Activated CD4-positive, alpha-beta T cell treated with anti-CD3 and anti-CD28 coated beads, Interleukin-2, Interleukin-4, amounts not matched to agents 100 ng/mL and 50 ng/mL, durations not matched to agents 16 hours and 8 hours (primary cell): Measurements from ENCODE around the gene VRK2.
"Not testable (repeated sequence)": the region's sequence is repeated elsewhere in the genome, so short reads cannot be mapped to it uniquely, and the experiment has no call there.

Source experiments
- DNase-seq: peaks from one replicate; pipeline ENCODE4 v3.0.0-alpha.2; 2020; ENCODE audit warnings: low spot score

Gene VRK2

DNA sequence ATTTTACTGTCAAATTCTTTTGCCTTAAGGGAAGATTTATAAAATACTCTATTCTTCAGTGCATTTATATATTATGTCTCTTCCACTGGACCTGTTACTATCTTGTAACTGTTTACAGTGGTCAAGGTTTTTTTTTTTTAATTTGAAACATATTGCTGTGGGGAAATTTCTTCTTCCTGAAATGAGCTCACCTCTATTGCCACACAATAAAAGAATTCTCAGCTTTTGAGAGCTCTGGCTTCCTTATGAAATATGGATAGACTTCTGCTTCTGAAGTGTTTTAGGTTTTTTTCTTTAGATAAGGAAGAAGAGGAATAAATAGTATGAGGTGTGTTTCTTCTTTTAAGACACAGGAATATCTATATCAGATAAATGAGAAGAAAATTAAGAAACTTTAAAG lies 7.7 kb downstream of the VRK2 start:
- no peak for DNase-seq

GRCh38 chr2:58055033-58055786 lies 8.6 kb downstream of the VRK2 start:
- DNase-seq, result no peak

- no peak for DNase-seq
Observed at GRCh38 chr2:58056192-58056916, 9.7 kb downstream of the VRK2 start.

- no peak for DNase-seq
Observed at GRCh38 chr2:58057707-58058530, 11.3 kb downstream of the VRK2 start.

- no peak for DNase-seq
Observed at GRCh38 chr2:58063641-58064040, 17.0 kb downstream of the VRK2 start.

- DNase-seq, result no peak
Observed at GRCh38 chr2:58064086-58064485, 17.5 kb downstream of the VRK2 start.

DNA sequence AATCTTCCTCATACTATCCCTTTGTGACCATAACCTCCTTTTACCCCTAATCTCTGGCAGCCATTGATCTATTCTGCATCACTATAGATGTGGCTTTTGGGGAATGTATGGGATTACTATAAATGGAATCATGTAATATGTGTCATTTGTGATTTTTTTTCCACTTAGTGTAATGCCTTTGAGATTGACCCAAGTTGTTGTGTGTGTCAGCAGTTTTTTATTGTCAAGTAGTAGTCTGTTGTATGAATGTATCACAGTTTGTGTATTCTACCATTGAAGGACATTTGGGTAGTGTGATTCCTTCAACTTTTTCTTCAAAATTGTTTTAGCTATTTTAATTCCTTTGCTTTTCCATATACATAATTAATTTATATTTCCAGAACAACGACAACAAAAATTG lies 18.6 kb downstream of the VRK2 start:
- no peak for DNase-seq

DNA sequence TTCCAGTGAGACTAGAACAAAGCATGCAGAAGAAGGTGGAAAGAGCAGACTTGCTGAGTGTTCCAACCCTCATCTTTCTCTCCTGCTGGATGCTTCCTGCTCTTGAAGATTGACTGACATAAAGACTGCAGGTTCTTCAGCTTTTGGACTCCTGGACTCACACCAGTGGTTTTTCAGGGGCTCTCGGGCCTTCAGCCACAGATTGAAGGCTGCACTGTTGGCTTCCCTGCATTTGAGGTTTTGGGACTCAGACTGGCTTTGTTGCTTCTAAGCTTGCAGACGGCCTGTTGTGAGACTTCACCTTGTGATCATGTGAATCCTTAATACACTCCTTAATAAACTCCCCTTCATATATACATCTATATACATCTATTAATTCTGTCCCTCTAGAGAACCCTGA lies 20.4 kb downstream of the VRK2 start:
- DNase-seq, result no peak

GRCh38 chr2:58070765-58071164 lies 24.2 kb downstream of the VRK2 start:
- DNase-seq, result no peak

DNA sequence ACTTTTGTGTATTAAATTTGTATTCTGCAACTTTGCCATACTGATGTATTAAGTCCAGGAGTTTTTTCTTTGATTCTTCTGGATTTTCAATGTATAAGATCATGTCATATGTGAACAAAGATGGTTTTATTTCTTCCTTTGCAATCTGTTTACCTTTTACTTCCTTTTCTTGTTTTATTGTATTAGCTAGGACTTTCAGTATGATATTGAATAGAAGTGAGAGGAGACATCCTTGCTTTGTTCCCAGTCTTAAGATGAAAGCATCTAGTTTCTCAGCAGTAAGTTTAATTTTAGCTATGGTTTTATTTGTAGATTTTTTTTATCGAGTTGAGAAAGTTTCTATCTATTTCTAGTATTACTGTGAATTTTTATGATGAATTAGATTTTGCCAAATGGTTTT lies 25.5 kb downstream of the VRK2 start:
- no peak for DNase-seq

DNA sequence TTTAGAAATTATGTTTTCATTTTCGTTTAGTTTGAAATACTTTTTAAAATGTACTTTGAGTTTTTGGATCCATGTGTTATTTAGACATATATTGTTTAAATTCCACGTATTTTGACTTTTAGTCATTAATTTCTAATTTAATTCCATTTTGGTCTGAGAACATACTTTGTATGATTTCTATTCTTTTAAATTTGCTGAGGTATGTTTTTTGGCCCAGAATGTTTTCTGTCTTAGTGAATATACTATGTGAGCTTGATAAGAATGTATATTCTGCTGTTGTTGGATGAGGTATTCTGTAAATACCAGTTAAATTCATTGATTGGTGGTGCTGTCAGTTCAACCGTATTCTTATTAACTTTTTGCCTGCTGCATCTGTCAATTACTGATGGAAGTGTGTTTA lies 26.4 kb downstream of the VRK2 start:
- DNase-seq, result no peak

GRCh38 chr2:58073751-58074150 lies 27.1 kb downstream of the VRK2 start:
- no peak for DNase-seq

GRCh38 chr2:58081000-58081399 lies 34.4 kb downstream of the VRK2 start:
- DNase-seq, result no peak

DNA sequence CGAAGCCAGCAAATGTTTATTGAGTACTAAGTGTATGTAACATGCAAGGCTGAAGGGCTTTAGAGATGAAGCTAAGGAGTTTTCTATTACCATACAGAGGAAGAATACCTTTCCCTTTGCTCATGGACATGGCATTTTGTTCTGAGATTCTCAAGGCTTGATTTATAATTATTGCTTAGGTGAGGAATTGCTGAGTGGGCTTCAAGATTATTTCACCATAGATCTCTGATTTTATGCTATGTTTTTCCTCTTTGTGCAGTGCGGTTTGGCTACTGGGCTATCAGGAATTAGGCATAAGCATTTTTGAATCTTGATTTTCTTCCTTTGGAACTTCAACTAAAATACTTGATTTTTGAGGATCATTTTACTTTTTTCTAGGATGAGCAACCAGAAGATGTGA lies 42.5 kb downstream of the VRK2 start:
- DNase-seq, result no peak

- DNase-seq, result not testable (repeated sequence)
Observed at GRCh38 chr2:58092772-58093171, 46.2 kb downstream of the VRK2 start.

DNA sequence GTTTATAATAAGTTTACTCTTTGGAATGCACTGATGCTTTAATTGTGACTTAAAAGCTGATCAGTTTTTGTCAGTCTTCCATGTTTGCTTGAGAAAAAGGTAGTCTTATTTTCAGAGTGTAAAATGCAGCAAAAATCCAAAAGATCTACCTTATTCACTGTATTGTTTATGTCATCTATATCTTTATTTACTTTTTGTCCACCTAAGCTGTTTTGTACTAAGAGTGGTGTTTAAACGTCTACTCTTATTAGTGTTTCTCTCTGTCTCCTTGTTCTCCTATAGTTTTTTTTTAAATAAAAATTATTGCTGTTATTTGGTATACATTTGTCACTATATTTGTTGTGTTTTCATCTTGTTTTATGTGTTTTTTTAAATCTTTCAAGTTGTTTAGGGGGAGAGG lies 50.4 kb downstream of the VRK2 start:
- DNase-seq, result no peak

DNA sequence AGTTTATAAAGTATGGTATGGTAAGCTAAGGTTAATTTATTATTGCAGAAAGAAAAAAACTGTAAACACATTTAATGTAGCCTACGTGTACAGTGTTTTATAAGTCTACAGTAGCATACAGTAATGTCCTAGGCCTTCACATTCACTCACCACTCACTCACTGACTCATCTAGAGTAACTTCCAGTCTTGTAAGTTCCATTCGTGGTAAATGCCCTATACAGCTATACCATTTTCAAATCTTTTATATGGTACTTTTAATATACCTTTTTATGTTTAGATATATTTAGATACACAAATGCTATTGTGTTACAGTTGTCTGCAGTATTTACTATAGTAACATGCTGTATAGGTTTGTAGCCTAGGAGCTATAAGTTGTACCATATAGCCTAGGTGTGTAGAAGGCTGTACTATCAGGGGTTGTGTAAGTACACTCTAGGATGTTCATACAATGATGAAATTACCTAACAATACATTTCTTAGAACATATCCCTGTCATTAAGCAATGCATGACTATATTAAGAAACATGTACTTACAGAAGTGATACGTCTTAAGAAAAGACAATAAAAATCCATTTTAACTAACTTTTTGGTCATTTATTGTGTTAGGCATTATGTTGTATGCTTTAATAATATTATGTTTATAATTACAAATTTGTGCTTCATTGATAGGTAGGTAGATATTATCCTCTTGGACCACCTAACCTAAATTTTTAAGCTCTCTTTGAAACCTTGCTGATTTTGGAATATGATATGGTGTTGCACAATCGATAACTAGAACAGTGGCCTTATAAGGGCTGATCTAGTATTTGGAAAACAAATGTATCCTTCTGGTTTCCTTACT lies 51.9 kb downstream of the VRK2 start:
- DNase-seq, result no peak

- no peak for DNase-seq
Observed at GRCh38 chr2:58099096-58099769, 52.6 kb downstream of the VRK2 start.

DNA sequence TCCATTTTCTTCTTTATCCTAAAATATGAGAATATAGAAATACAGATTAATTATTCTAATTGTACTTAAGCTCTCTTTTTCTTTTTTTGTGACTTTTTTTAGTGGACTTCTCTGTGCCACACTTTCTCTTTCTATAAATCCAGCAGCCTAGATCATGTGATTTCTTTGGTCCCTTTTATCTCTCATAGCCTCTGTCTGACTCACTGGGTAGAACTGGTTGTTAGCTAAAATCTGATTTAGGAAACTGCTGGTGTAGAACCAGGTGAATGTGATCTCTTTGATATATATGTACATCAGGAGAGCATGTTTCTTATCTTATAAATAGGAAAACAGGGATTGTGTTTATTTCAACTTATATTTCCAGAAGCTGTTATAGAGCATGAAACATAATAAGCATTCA lies 54.9 kb downstream of the VRK2 start:
- no peak for DNase-seq

DNA sequence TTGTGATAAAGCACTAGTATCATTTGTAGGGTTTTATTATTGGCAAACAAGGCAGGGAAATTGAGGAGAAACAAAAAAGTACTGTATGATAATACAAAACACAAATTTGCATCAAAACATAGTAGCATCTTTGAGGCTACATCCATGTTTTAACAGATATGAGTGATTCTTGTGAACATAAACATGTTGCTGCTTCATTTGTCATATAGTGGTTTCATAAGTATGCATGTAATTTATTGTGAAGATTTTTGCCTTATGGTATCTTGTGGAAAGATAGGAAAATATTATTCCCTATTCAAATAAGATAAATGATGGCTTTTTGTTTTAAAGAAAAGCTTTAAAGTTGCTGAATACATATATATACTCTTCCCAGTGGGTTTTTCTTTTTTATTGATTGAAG lies 60.3 kb downstream of the VRK2 start:
- DNase-seq, result no peak
